WI38 (cell line): ENCODE results near the gene TTC28.

ENCODE experiments used
- H3K4me3 ChIP-seq: 2 replicates; pipeline ENCODE4 v1.5.1; 2011; ENCODE audit warnings: low read depth, mild to moderate bottlenecking, control low read depth, low read length
- TF ChIP-seq, protein P1 (sequence below): IDR thresholded peaks from 2 replicates; pipeline ENCODE4 v1.5.1; 2012; ENCODE audit warnings: low read depth, mild to moderate bottlenecking, control low read depth, low read length

The TTC28 gene

DNA sequence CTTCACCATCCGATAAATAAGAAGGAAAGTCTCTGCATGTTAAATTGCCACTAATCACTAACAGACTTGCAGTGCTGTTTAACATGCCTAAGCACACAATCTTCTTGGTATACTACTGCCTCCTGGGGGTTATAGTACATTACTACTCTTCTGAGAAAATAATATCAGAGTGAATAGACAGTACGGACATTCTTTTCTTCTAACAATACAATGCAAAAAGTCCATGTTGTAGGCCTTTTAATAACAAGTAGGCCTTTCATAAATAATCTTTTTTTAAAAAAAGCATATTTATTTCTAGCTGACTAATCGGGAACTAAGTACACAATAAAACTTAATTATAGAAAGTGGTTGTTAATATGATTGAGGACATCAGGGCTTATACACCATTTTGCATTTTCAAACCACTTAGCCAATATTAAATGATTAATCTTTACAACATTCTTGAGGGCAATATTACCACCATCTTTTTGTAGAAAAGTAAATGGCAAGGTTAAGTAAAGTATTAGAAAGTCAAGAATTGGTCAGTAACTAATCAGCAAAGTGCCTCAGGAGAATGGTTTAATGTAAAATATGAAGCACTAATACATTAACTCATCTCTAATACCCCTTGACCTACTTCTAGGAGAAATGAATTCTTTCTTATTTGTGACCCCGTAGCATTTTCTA is 84.7 kb downstream of the TTC28 start:
- H3K4me3 ChIP-seq, result no peak overlapping the region
- TF ChIP-seq, protein P1, sequence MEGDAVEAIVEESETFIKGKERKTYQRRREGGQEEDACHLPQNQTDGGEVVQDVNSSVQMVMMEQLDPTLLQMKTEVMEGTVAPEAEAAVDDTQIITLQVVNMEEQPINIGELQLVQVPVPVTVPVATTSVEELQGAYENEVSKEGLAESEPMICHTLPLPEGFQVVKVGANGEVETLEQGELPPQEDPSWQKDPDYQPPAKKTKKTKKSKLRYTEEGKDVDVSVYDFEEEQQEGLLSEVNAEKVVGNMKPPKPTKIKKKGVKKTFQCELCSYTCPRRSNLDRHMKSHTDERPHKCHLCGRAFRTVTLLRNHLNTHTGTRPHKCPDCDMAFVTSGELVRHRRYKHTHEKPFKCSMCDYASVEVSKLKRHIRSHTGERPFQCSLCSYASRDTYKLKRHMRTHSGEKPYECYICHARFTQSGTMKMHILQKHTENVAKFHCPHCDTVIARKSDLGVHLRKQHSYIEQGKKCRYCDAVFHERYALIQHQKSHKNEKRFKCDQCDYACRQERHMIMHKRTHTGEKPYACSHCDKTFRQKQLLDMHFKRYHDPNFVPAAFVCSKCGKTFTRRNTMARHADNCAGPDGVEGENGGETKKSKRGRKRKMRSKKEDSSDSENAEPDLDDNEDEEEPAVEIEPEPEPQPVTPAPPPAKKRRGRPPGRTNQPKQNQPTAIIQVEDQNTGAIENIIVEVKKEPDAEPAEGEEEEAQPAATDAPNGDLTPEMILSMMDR, result peak; percentile 29; the same call in 1 of the 2 replicates

DNA sequence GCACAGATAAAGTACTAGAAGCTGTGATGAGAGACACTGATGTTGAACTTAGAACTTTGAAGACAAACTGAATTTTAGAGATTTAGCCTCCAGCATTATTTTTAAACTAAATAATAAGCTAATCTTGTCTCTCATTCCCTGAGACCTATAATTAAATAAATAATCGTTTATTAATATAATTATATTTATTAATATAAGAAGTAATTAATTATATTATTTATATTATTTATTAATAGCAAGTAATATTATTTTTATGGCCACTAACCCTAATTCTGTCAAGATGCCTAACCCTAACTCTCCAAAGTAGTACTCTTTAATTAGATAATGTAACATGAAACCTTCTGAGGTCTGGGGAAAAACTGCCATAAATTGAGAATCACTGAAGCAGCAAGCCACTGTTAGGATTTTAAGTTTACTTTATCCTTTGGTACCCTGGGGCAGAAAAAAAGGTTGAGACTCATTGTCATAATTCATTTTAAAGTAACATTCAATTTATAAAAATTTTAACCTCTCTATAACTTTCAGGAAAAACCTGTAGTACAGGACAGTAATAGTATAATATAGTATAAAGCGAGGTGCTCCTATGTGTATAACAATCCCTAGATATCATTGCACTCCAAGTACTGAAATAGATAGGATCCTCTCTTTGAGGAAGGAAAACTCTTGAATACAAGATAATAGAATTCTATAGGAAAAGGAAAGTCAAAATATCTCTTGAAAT is 85.4 kb downstream of the TTC28 start:
- H3K4me3 ChIP-seq, result no peak overlapping the region
- TF ChIP-seq, protein P1, result no peak

DNA sequence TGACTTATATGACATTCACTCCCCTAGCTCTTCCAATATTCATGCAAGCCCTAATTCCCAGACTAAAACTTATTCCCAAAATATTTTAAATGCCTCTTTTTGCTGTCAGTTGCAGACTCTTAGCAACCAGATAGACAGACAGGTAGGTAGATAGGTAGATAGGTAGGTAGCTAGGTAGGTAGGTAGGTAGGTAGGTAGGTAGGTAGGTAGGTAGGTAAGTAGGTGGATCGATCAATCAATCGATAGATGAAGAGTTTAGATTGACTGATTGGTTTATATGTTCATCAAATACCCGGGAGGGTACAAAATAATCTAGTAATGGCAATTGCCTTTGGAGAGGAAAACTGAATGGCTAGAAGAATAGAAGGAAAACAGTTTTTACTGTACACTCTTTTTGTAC is 86.3 kb downstream of the TTC28 start:
- TF ChIP-seq, protein P1, result no peak

DNA sequence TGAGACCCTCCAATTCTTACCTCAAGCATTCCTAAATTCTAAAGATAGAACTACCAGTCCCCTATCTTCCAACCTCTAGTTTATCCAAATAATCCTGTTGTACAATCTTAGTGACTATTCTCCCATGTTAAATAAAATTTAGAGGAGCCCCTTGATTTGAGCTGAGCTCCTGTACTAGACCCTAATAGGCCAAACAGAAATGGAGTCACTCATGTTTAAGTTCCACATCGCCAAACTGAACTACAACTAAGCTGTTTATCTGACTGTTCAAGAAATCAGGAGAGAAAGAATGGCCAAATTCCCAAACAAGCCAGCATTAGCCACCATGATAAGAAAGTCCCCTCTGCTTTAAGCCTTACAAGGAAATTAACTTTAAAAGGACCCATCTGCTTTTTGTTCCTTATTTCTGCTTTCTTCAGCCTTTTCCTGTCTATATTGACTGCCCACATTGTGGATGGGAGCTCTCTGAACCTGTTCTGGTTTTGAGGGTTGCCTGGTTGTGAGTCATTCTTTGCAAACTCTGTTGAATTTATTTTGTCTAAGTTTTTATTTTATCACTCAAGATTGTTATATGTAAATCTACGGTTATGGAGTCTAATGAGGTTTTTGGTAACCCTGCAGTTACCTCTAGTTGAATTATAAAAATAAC is 90.4 kb downstream of the TTC28 start:
- no peak overlapping the region for H3K4me3 ChIP-seq
- TF ChIP-seq, protein P1, result no peak

More for the DNA sequence above, 86.3 kb downstream of the TTC28 start:
- no peak overlapping the region for H3K4me3 ChIP-seq

DNA sequence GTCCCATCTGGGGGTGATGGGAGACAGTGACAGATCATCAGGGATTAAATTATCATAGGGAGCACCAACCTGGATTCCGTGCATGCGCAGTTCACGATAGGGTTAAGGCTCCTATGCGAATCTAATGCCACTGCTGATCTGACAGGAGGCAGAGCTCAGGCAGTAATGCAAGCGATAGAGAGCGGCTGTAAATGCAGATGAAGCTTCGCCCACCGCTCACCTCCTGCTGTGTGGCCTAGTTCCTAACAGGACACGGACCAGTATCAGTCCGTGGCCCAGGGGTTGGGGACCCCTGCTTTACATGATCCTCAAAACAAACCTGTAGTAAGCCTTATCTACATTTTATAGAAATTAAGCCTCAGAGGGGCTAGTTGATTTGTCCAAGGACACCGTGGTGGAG is 94.3 kb downstream of the TTC28 start:
- TF ChIP-seq, protein P1, result no peak
- H3K4me3 ChIP-seq, result no peak overlapping the region

DNA sequence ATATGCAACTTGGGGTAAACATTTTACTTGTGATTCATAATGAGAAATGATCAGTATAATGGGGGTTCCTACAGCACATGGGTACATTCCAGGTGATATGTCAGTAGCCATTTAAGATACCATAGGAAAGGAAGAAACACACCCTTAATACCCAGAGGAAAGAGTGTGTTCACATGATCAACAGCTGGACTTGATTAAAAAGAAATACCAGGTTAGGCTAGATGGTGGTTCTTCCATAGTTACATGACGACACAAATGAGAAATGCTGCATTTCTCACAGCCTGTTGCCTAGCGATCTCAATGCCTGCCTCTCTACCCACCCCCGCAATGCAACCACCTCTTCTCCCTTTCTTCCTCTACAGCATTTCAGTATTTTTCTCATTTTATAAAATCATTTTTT is 96.8 kb downstream of the TTC28 start:
- TF ChIP-seq, protein P1, result no peak
- H3K4me3 ChIP-seq, result no peak overlapping the region

DNA sequence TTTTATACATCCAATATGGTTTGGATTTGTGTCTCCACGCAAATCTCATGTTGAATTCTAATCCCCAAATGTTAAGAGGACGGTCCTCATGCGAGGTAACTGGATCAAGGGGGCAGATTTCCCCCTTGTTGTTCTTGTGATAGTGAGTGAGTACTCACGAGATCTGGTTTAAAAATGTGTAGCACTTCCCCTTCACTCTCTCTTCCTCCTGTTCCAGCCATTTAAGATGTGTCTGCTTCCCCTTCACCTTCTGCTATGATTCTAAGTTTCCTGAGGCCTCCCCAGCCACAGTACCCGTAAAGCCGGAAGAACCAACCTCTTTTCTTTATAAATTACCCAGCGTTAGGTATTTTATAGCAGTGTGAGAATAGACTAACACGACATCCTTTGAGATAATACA is 98.6 kb downstream of the TTC28 start:
- no peak overlapping the region for H3K4me3 ChIP-seq
- TF ChIP-seq, protein P1, result no peak
